HepG2 (cell line): ENCODE data around the gene SSMEM1. TPM values are rescaled to one million over a fixed set of nuclear protein-coding genes. Genes with fewer than 3 reads are reported as not detected.

Experiments used
- CHD2 ChIP-seq: IDR thresholded peaks from 2 replicates; pipeline ENCODE4 v1.6.1; 2011; ENCODE audit warnings: low read depth, low read length, improper control_type of control experiment
- MTF2 ChIP-seq: sonication (generic); formaldehyde crosslinking; IDR thresholded peaks from 2 replicates; pipeline ENCODE4 v1.5.0; 2020; ENCODE audit warnings: missing genetic modification reagents, borderline replicate concordance
- SMC3 ChIP-seq: IDR thresholded peaks from 2 replicates; pipeline ENCODE4 v1.6.1; 2011; ENCODE audit warnings: low read length, improper control_type of control experiment
- ZMYM4 ChIP-seq: sonication (generic); formaldehyde crosslinking; IDR thresholded peaks from 2 replicates; pipeline ENCODE4 v1.8.1; 2023; ENCODE audit warnings: mild to moderate bottlenecking, missing genetic modification reagents
- polyA plus RNA-seq, 8 experiments: library from polyadenylated mRNA; depleted of rRNA in 3 of 8; stranded (reverse) in 7 of 8; unstranded in 1 of 8; fragments of >200 nt; fragmentation: Illumina TruSeq in 4 of 8; extraction: Trizol in 4 of 8; gene quantifications; 2 replicates each; pipeline versions ENCODE4 v1.2.1 to v1.2.3, GENCODE V29; 2011 to 2016; ENCODE audit warnings: low read depth in 4 of 8, missing spikeins in 1 of 8, mixed read lengths in 1 of 8; ENCODE audit not compliant: insufficient read depth in 1 of 8
- total RNA-seq, 5 experiments: library from RNA; depleted of rRNA; stranded (reverse); fragments of >200 nt; fragmentation: Illumina TruSeq; extraction: Trizol; gene quantifications; 2 replicates each; pipeline ENCODE4 v1.2.3, GENCODE V29; 2016; ENCODE audit warnings: low read depth in 1 of 5
- TF ChIP-seq, protein P1 (sequence below): sonication (generic); formaldehyde crosslinking; IDR thresholded peaks from 2 replicates; pipeline ENCODE4 v1.5.1; 2020; ENCODE audit warnings: mild to moderate bottlenecking, missing genetic modification reagents, moderate library complexity
- TF ChIP-seq, protein P2 (sequence below): sonication (generic); formaldehyde crosslinking; IDR thresholded peaks from 2 replicates; pipeline ENCODE4 v1.8.0; 2022; ENCODE audit warnings: missing genetic modification reagents, mild to moderate bottlenecking, moderate library complexity, borderline replicate concordance
- TF ChIP-seq, protein P3 (sequence below): sonication (generic); formaldehyde crosslinking; IDR thresholded peaks from 2 replicates; pipeline ENCODE4 v1.5.1; 2020; ENCODE audit warnings: mild to moderate bottlenecking, missing genetic modification reagents
- TF ChIP-seq, protein P4 (sequence below): sonication (generic); formaldehyde crosslinking; IDR thresholded peaks from 2 replicates; pipeline ENCODE4 v1.5.0; 2020; ENCODE audit warnings: missing genetic modification reagents, mild to moderate bottlenecking, borderline replicate concordance
- TF ChIP-seq, protein P5 (sequence below): sonication (generic); formaldehyde crosslinking; IDR thresholded peaks from 2 replicates; pipeline ENCODE4 v1.5.1; 2020; ENCODE audit warnings: missing genetic modification reagents, mild to moderate bottlenecking, borderline replicate concordance
- TF ChIP-seq, protein P6 (sequence below): sonication (generic); formaldehyde crosslinking; IDR thresholded peaks from 2 replicates; pipeline ENCODE4 v1.4.0; 2020; ENCODE audit warnings: missing genetic modification reagents
- TF ChIP-seq, protein P7 (sequence below): sonication (generic); formaldehyde crosslinking; IDR thresholded peaks from 2 replicates; pipeline ENCODE4 v1.5.0; 2020; ENCODE audit warnings: missing genetic modification reagents, mild to moderate bottlenecking, borderline replicate concordance

Gene SSMEM1
- total and polyA plus RNA-seq, 2 of the 13 experiments (the other 11 are each of a cell fraction or from before 2014, with no cell fraction given), result not detected

DNA sequence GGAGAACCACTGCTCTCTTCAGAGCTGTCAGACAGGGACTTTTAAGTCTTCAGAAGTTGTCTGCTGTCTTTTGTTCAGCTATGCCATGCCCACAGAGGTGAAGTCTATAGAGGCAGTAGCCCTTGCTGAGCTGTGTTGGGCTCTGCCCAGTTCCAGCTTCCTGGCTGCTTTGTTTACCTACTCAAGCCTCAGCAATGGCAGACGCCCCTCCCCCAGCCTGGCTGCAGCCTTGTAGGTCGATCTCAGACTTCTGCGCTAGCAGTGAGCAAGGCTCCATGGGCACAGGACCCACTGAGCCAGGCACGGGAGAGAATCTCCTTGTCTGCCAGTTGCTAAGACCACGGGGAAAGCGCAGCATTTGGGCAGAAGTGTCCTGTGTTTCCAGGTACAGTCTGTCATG is 46.9 kb downstream of the SSMEM1 start (continued):
- TF ChIP-seq, protein P1, sequence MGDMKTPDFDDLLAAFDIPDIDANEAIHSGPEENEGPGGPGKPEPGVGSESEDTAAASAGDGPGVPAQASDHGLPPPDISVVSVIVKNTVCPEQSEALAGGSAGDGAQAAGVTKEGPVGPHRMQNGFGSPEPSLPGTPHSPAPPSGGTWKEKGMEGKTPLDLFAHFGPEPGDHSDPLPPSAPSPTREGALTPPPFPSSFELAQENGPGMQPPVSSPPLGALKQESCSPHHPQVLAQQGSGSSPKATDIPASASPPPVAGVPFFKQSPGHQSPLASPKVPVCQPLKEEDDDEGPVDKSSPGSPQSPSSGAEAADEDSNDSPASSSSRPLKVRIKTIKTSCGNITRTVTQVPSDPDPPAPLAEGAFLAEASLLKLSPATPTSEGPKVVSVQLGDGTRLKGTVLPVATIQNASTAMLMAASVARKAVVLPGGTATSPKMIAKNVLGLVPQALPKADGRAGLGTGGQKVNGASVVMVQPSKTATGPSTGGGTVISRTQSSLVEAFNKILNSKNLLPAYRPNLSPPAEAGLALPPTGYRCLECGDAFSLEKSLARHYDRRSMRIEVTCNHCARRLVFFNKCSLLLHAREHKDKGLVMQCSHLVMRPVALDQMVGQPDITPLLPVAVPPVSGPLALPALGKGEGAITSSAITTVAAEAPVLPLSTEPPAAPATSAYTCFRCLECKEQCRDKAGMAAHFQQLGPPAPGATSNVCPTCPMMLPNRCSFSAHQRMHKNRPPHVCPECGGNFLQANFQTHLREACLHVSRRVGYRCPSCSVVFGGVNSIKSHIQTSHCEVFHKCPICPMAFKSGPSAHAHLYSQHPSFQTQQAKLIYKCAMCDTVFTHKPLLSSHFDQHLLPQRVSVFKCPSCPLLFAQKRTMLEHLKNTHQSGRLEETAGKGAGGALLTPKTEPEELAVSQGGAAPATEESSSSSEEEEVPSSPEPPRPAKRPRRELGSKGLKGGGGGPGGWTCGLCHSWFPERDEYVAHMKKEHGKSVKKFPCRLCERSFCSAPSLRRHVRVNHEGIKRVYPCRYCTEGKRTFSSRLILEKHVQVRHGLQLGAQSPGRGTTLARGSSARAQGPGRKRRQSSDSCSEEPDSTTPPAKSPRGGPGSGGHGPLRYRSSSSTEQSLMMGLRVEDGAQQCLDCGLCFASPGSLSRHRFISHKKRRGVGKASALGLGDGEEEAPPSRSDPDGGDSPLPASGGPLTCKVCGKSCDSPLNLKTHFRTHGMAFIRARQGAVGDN, result peak; percentile 44; the same call in 1 of the 2 replicates
- TF ChIP-seq, protein P2, sequence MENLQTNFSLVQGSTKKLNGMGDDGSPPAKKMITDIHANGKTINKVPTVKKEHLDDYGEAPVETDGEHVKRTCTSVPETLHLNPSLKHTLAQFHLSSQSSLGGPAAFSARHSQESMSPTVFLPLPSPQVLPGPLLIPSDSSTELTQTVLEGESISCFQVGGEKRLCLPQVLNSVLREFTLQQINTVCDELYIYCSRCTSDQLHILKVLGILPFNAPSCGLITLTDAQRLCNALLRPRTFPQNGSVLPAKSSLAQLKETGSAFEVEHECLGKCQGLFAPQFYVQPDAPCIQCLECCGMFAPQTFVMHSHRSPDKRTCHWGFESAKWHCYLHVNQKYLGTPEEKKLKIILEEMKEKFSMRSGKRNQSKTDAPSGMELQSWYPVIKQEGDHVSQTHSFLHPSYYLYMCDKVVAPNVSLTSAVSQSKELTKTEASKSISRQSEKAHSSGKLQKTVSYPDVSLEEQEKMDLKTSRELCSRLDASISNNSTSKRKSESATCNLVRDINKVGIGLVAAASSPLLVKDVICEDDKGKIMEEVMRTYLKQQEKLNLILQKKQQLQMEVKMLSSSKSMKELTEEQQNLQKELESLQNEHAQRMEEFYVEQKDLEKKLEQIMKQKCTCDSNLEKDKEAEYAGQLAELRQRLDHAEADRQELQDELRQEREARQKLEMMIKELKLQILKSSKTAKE (CRISPR knock-in tag), result no peak
- TF ChIP-seq CHD2 (no peak), SMC3 (no peak), ZMYM4 (CRISPR knock-in tag) (peak; percentile 49; the same call in 1 of the 2 replicates), MTF2 (CRISPR knock-in tag) (0 out of 2 replicates have a peak, but pooled peaks have one; percentile 52)
- TF ChIP-seq, protein P3, sequence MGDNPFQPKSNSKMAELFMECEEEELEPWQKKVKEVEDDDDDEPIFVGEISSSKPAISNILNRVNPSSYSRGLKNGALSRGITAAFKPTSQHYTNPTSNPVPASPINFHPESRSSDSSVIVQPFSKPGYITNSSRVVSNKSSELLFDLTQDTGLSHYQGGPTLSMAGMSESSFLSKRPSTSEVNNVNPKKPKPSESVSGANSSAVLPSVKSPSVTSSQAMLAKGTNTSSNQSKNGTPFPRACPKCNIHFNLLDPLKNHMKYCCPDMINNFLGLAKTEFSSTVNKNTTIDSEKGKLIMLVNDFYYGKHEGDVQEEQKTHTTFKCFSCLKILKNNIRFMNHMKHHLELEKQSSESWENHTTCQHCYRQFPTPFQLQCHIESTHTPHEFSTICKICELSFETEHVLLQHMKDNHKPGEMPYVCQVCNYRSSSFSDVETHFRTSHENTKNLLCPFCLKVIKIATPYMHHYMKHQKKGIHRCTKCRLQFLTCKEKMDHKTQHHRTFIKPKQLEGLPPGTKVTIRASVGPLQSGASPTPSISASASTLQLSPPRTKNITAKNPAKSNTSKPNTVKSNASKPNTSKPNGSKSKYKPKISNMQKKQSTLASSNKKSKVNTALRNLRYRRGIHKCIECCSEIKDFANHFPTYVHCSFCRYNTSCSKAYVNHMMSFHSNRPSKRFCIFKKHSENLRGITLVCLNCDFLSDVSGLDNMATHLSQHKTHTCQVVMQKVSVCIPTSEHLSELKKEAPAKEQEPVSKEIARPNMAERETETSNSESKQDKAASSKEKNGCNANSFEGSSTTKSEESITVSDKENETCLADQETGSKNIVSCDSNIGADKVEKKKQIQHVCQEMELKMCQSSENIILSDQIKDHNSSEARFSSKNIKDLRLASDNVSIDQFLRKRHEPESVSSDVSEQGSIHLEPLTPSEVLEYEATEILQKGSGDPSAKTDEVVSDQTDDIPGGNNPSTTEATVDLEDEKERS (CRISPR knock-in tag), result 0 out of 2 replicates have a peak, but pooled peaks have one; percentile 16
- TF ChIP-seq, protein P4, sequence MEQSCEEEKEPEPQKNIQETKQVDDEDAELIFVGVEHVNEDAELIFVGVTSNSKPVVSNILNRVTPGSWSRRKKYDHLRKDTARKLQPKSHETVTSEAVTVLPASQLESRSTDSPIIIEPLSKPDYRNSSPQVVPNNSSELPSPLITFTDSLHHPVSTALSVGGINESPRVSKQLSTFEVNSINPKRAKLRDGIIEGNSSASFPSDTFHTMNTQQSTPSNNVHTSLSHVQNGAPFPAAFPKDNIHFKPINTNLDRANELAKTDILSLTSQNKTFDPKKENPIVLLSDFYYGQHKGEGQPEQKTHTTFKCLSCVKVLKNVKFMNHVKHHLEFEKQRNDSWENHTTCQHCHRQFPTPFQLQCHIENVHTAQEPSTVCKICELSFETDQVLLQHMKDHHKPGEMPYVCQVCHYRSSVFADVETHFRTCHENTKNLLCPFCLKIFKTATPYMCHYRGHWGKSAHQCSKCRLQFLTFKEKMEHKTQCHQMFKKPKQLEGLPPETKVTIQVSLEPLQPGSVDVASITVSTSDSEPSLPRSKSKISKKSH (CRISPR knock-in tag), result peak; percentile 44; the same call in 1 of the 2 replicates
- TF ChIP-seq, protein P5, sequence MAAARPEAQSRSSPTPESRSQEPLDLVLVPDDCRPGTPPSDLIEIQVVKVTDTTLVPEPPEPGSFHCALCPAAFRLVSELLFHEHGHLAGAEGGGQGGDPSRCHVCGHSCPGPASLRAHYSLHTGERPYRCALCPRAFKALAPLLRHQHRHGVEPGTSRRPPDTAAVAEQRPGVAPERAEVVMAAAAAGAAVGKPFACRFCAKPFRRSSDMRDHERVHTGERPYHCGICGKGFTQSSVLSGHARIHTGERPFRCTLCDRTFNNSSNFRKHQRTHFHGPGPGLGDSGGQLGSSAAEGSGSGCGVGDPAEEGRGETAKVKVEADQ, result no peak
- TF ChIP-seq, protein P6, sequence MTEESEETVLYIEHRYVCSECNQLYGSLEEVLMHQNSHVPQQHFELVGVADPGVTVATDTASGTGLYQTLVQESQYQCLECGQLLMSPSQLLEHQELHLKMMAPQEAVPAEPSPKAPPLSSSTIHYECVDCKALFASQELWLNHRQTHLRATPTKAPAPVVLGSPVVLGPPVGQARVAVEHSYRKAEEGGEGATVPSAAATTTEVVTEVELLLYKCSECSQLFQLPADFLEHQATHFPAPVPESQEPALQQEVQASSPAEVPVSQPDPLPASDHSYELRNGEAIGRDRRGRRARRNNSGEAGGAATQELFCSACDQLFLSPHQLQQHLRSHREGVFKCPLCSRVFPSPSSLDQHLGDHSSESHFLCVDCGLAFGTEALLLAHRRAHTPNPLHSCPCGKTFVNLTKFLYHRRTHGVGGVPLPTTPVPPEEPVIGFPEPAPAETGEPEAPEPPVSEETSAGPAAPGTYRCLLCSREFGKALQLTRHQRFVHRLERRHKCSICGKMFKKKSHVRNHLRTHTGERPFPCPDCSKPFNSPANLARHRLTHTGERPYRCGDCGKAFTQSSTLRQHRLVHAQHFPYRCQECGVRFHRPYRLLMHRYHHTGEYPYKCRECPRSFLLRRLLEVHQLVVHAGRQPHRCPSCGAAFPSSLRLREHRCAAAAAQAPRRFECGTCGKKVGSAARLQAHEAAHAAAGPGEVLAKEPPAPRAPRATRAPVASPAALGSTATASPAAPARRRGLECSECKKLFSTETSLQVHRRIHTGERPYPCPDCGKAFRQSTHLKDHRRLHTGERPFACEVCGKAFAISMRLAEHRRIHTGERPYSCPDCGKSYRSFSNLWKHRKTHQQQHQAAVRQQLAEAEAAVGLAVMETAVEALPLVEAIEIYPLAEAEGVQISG, result no peak
- TF ChIP-seq, protein P7, sequence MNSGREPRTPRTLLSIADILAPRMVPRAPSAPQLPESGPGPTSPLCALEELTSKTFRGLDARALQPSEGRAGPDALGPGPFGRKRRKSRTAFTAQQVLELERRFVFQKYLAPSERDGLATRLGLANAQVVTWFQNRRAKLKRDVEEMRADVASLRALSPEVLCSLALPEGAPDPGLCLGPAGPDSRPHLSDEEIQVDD (CRISPR knock-in tag), result no peak
